ENCODE data around the gene PTPRN2.

DNA sequence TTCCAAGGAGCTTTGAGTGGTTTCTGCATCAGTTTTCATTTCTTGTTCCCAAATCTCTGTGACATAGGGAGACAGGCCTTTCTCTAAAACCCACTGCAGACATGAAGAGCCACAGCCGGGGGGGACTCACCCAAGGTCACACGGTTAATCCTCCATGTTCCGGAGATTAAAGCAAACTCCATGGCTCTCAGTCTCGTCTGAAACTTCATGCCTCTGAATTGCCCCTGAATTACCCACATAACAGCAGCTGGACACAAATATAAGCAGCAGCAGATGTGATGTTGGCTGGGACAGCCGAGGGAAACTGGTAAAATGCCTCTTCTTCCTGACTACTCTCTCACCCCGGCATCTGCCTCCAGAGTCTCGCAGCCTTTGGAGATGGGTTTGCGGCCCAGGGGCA, 848.6 kb downstream of the PTPRN2 start:
- TF ChIP-seq, protein P1, sequence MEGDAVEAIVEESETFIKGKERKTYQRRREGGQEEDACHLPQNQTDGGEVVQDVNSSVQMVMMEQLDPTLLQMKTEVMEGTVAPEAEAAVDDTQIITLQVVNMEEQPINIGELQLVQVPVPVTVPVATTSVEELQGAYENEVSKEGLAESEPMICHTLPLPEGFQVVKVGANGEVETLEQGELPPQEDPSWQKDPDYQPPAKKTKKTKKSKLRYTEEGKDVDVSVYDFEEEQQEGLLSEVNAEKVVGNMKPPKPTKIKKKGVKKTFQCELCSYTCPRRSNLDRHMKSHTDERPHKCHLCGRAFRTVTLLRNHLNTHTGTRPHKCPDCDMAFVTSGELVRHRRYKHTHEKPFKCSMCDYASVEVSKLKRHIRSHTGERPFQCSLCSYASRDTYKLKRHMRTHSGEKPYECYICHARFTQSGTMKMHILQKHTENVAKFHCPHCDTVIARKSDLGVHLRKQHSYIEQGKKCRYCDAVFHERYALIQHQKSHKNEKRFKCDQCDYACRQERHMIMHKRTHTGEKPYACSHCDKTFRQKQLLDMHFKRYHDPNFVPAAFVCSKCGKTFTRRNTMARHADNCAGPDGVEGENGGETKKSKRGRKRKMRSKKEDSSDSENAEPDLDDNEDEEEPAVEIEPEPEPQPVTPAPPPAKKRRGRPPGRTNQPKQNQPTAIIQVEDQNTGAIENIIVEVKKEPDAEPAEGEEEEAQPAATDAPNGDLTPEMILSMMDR (IDR thresholded peaks at IDR 0.05), result no peak
- no peak for TF ChIP-seq EP300 (IDR thresholded peaks at IDR 0.05)
